K562 (cell line): ENCODE measurements around the gene RNF19B. TPM values are rescaled to one million over a fixed set of nuclear protein-coding genes. Genes with fewer than 3 reads are reported as not detected.

Experiments used
- CTBP1 ChIP-seq: fragments of 450-650 bp; IDR thresholded peaks from 2 replicates; pipeline ENCODE4 v1.6.1; 2016; ENCODE audit warnings: borderline replicate concordance
- CTCFL ChIP-seq: IDR thresholded peaks from 2 replicates; pipeline ENCODE4 v1.6.1; 2011; ENCODE audit warnings: borderline replicate concordance, low read depth, mild to moderate bottlenecking, moderate library complexity, low read length; ENCODE audit not compliant: insufficient read depth, poor library complexity, severe bottlenecking
- HDAC8 ChIP-seq: fragments of 450-650 bp; IDR thresholded peaks from 2 replicates; pipeline ENCODE4 v1.6.1; 2016; ENCODE audit warnings: mild to moderate bottlenecking, missing genetic modification characterization, moderate library complexity, missing compliant biosample characterization
- L3MBTL2 ChIP-seq: fragments of 450-650 bp; IDR thresholded peaks from 2 replicates; pipeline ENCODE4 v1.6.1; 2016; ENCODE audit warnings: mild to moderate bottlenecking, moderate library complexity
- MAFG ChIP-seq: fragments of 450-650 bp; conservative IDR thresholded peaks from 2 replicates; pipeline ENCODE4 v1.6.1; 2016; ENCODE audit warnings: missing genetic modification characterization, missing compliant biosample characterization
- MAX ChIP-seq: sonication (generic); formaldehyde crosslinking; IDR thresholded peaks from 2 replicates; pipeline ENCODE4 v1.9.0; 2022; ENCODE audit warnings: mild to moderate bottlenecking, missing genetic modification reagents
- MTA3 ChIP-seq: fragments of 450-650 bp; formaldehyde crosslinking; IDR thresholded peaks from 2 replicates; pipeline ENCODE4 v1.6.1; 2017; ENCODE audit warnings: mild to moderate bottlenecking, borderline replicate concordance
- RAD21 ChIP-seq, 2 experiments: fragments of 250-450 bp in 1 of 2; fragments of 450-650 bp in 1 of 2; sonication (Bioruptor Pico) in 1 of 2; formaldehyde crosslinking in 1 of 2; IDR thresholded peaks in 1 of 2; conservative IDR thresholded peaks in 1 of 2; 2 replicates each; pipeline versions ENCODE4 v1.4.0 to v1.8.0; 2020 to 2022; ENCODE audit warnings: mild to moderate bottlenecking in 2 of 2, moderate library complexity in 1 of 2
- REST ChIP-seq, 2 experiments: fragments of 450-650 bp; formaldehyde crosslinking in 1 of 2; IDR thresholded peaks; 2 replicates each; pipeline versions ENCODE4 v1.4.0 to v1.6.1; 2014 to 2020; ENCODE audit warnings: mild to moderate bottlenecking in 2 of 2, borderline replicate concordance in 1 of 2, low read depth in 1 of 2
- SP2 ChIP-seq: IDR thresholded peaks from 2 replicates; pipeline ENCODE4 v1.6.1; 2011; ENCODE audit warnings: mild to moderate bottlenecking, low read depth, low read length, moderate library complexity; ENCODE audit not compliant: poor library complexity, severe bottlenecking; ENCODE audit errors: extremely low read depth
- TOE1 ChIP-seq, 2 experiments: fragments of 450-650 bp in 1 of 2; sonication (generic) in 1 of 2; formaldehyde crosslinking in 1 of 2; IDR thresholded peaks; 2 replicates each; pipeline versions ENCODE4 v1.7.1 to v1.8.0; 2016 to 2022; ENCODE audit warnings: borderline replicate concordance in 2 of 2, mild to moderate bottlenecking in 2 of 2, antibody characterized with exemption in 1 of 2, inconsistent platforms in 1 of 2, low read depth in 1 of 2, missing genetic modification reagents in 1 of 2, moderate library complexity in 1 of 2
- ZNF239 ChIP-seq: fragments of 250-450 bp; sonication (Bioruptor Pico); IDR thresholded peaks from 2 replicates; pipeline ENCODE4 v1.4.0; 2020; ENCODE audit warnings: mild to moderate bottlenecking
- ZNF551 ChIP-seq: fragments of 250-450 bp; sonication (Bioruptor Pico); IDR thresholded peaks from 2 replicates; pipeline ENCODE4 v1.5.0; 2021; ENCODE audit warnings: mild to moderate bottlenecking, moderate library complexity
- polyA plus RNA-seq, 8 experiments: library from polyadenylated mRNA; depleted of rRNA in 4 of 8; stranded (reverse) in 5 of 8; unstranded in 3 of 8; fragments of >200 nt; fragmentation: Nextera tagmentation in 2 of 8; fragmentation: Illumina TruSeq in 1 of 8; extraction: Ambion mirVana in 2 of 8; extraction: Trizol in 1 of 8; gene quantifications; 2 replicates each; pipeline versions ENCODE4 v1.2.1 to v1.2.3, GENCODE V29; 2011 to 2014; ENCODE audit warnings: inconsistent platforms in 1 of 8, missing spikeins in 1 of 8
- total RNA-seq, 7 experiments: library from RNA; depleted of rRNA in 6 of 7; stranded (reverse); fragments of >200 nt in 6 of 7; fragmentation: Illumina TruSeq in 2 of 7; extraction: Trizol in 2 of 7; gene quantifications; 2 replicates each; pipeline versions ENCODE4 v1.2.1 to v1.2.3, GENCODE V29; 2011 to 2021; ENCODE audit warnings: low replicate concordance in 1 of 7

Gene RNF19B
- total and polyA plus RNA-seq, 9 of the 15 experiments (the other 6 are each of a cell fraction or from before 2014, with no cell fraction given) = 2.6 to 14.9 (median 10.1) TPM

GRCh38 chr1:32892368-32893197, 72.0 kb downstream of the RNF19B start (continued):
- TF ChIP-seq REST (IDR thresholded peaks at IDR 0.05; ENCODE audit: borderline replicate concordance) (peak; percentile 55; the same call in 1 of the 2 replicates), REST (CRISPR knock-in tag; IDR thresholded peaks at IDR 0.05; ENCODE audit: low read depth) (peak; percentile 80; the same call in 1 of the 2 replicates), MAFG (tag) (no peak), HDAC8 (0 out of 2 replicates have a peak, but pooled peaks have one; percentile 34), MAX (CRISPR knock-in tag) (peak; percentile 40; the same call in 1 of the 2 replicates), SP2 (no peak), ZNF239 (CRISPR knock-in tag) (no peak), CTCFL (peak; percentile 97), CTBP1 (peak; percentile 90), TOE1 (IDR thresholded peaks at IDR 0.05; ENCODE audit: borderline replicate concordance) (no peak), TOE1 (CRISPR knock-in tag; IDR thresholded peaks at IDR 0.05; ENCODE audit: borderline replicate concordance, low read depth) (peak; percentile 20; the same call in 1 of the 2 replicates), L3MBTL2 (peak; percentile 74), ZNF551 (CRISPR knock-in tag) (no peak), MTA3 (peak; percentile 92; the same call in 1 of the 2 replicates), RAD21 (CRISPR knock-in tag; conservative IDR thresholded peaks at IDR 0.05 in 1 of 2, IDR thresholded peaks at IDR 0.05 in 1 of 2) (peak in 1 of 2 experiments; percentile 55; a peak in 2 of 4 replicates)
